ENCODE results near the gene GALK2. TPM values are rescaled to one million over a fixed set of nuclear protein-coding genes. Genes with fewer than 3 reads are reported as not detected.

The GALK2 gene
- total and polyA plus RNA-seq, 2 of the 8 experiments (the other 6 are each of a cell fraction or from before 2014, with no cell fraction given) = 8.7 to 16.1 TPM

GRCh38 chr15:49215768-49216739 is 46.0 kb downstream of the GALK2 start:
- Histone ChIP-seq H3K4me1 (replicated peaks in 1 of 4; ENCODE audit: control insufficient read depth in 3 of 4, insufficient read depth in 4 of 4, low read length in 3 of 4) (no peaks in the 10 kb centered on the region; a peak in 1 of 7 replicates), H4K91ac (replicated peaks; ENCODE audit: insufficient read length, low read length) (no peak overlapping the region), H3K27ac (ENCODE audit: low read depth, low read length) (no peak overlapping the region), H3K56ac (replicated peaks; ENCODE audit: insufficient read length, low read depth, low read length) (no peak overlapping the region), H3K9me3 (ENCODE audit: insufficient read depth in 2 of 2, low read depth in 1 of 2, low read length in 1 of 2) (peaks cover 0 to 6% of the 10 kb centered on the region in 2 experiments; a peak in 1 of 4 replicates), H3K4me2 (ENCODE audit: insufficient read depth in 1 of 2, low read depth in 2 of 2, low read length in 2 of 2) (no peak overlapping the region), H3K79me1 (ENCODE audit: low read depth, low read length) (no peaks in the 10 kb centered on the region), H2BK120ac (replicated peaks; ENCODE audit: low read depth, low read length) (no peak overlapping the region), H2AK5ac (ENCODE audit: low read depth, low read length) (0 out of 2 replicates have a peak overlapping the region, but pooled peaks have one; percentile 27), H3K36me3 (ENCODE audit: control insufficient read depth in 2 of 4, insufficient read depth in 4 of 4, low read length in 3 of 4) (no peaks in the 10 kb centered on the region), H3K23me2 (ENCODE audit: low read depth, low read length) (no peaks in the 10 kb centered on the region), H4K20me1 (replicated peaks in 1 of 2; ENCODE audit: control insufficient read depth in 1 of 2, insufficient read depth in 2 of 2, low read length in 2 of 2) (no peaks in the 10 kb centered on the region), H2BK12ac (ENCODE audit: low read depth, low read length) (no peak overlapping the region), H2BK5ac (ENCODE audit: low read depth, low read length) (no peak overlapping the region; the same call in 1 of the 2 replicates), H3K23ac (ENCODE audit: insufficient read length) (no peak overlapping the region), H3K79me2 (ENCODE audit: control insufficient read depth in 1 of 2, insufficient read depth in 2 of 2, low read length in 2 of 2) (no peaks in the 10 kb centered on the region), H2BK15ac (ENCODE audit: low read length) (no peak overlapping the region), H3K18ac (ENCODE audit: extremely low read depth, low read length) (no peak overlapping the region), H3K27me3 (replicated peaks in 1 of 4; ENCODE audit: control insufficient read depth in 3 of 4, extremely low read depth in 1 of 4, insufficient read depth in 3 of 4, low read length in 3 of 4) (no peaks in the 10 kb centered on the region), H3K4me3 (ENCODE audit: extremely low read depth in 1 of 4, insufficient read depth in 2 of 4, low read depth in 3 of 4, low read length in 4 of 4) (no peak overlapping the region), H3K14ac (ENCODE audit: insufficient read length) (no peak overlapping the region), H4K8ac (ENCODE audit: extremely low read depth, insufficient read depth, low read length) (no peak overlapping the region), H3K4ac (replicated peaks; ENCODE audit: insufficient read length, low read depth, low read length) (no peak overlapping the region), H2AFZ (ENCODE audit: low read length) (no peak overlapping the region), H4K5ac (ENCODE audit: insufficient read length, low read depth, low read length) (no peak overlapping the region), H3K9ac (replicated peaks in 1 of 4; ENCODE audit: extremely low read depth in 1 of 4, low read depth in 3 of 4, low read length in 3 of 4) (no peak overlapping the region; a peak in 1 of 7 replicates), H2BK20ac (ENCODE audit: low read length) (no peak overlapping the region)
- DNase-seq (ENCODE audit: low read depth in 1 of 2, low spot score in 2 of 2) (no peak), FAIRE-seq (peak; percentile 82)
- ChIA-PET CTCF (ENCODE audit: partially characterized antibody) (interaction anchor here (0.5 to 2.1 kb wide), 7 partner anchors 10 to 660 kb away, joined by 3 to 11 read pairs (median 3); partner anchors contain the start of gene FGF7), POLR2A (ENCODE audit: partially characterized antibody) (no interaction called here)
- TF ChIP-seq RAD21 (IDR thresholded peaks at IDR 0.05 in 1 of 2, conservative IDR thresholded peaks at IDR 0.05 in 1 of 2; ENCODE audit: low read depth in 2 of 2, low read length in 2 of 2) (peak; percentile 76 to 80), RBBP5 (IDR thresholded peaks at IDR 0.05; ENCODE audit: borderline replicate concordance, low read depth, low read length) (no peak), TEAD4 (IDR thresholded peaks at IDR 0.05; ENCODE audit: low read depth, low read length) (peak; percentile 69; the same call in 1 of the 2 replicates), BCL11A (IDR thresholded peaks at IDR 0.05; ENCODE audit: low read depth in 2 of 2, low read length in 2 of 2) (no peak), TCF12 (IDR thresholded peaks at IDR 0.05; ENCODE audit: low read depth, low read length) (no peak), ASH2L (IDR thresholded peaks at IDR 0.05; ENCODE audit: low read length) (no peak), SAP30 (IDR thresholded peaks at IDR 0.05; ENCODE audit: insufficient read depth, insufficient replicate concordance, low read length) (no peak), CTCF (IDR thresholded peaks at IDR 0.05; ENCODE audit: control extremely low read depth in 1 of 3, insufficient read depth in 1 of 3, low read depth in 1 of 3, low read length in 3 of 3) (peak; percentile 38 to 64 (median 51))
- 79% methylated on average over 7 of the region's 7 CpGs; no CpG with 5 or more reads in 1 of the 2 experiments for WGBS, 2 experiments (ENCODE audit: extremely low coverage in 1 of 2, insufficient coverage in 1 of 2, insufficient read length in 1 of 2, insufficient replicate concordance in 2 of 2, low coverage in 1 of 2, low lambda C conversion rate in 2 of 2, missing lambda C conversion rate in 1 of 2)

Data from H1 (cell line).